KG1 (cell line): ENCODE results near the gene SPTLC2.
"Not testable (repeated sequence)": the region's sequence is repeated elsewhere in the genome, so short reads cannot be mapped to it uniquely, and the experiment has no call there.

Experiments
- DNase-seq: peaks from one replicate; lab custom pipeline; 2025; lab: John Stamatoyannopoulos, UW

The SPTLC2 gene

GRCh38 chr14:77588411-77589025 is 27.9 kb downstream of the SPTLC2 start:
- not testable (repeated sequence) for DNase-seq

GRCh38 chr14:77585385-77585784 is 31.1 kb downstream of the SPTLC2 start:
- no peak for DNase-seq

- no peak for DNase-seq
Observed at GRCh38 chr14:77584809-77585208, 31.6 kb downstream of the SPTLC2 start.

GRCh38 chr14:77583657-77584056 is 32.8 kb downstream of the SPTLC2 start:
- no peak for DNase-seq

GRCh38 chr14:77582511-77582910 is 33.9 kb downstream of the SPTLC2 start:
- no peak for DNase-seq

GRCh38 chr14:77580964-77581505 is 35.4 kb downstream of the SPTLC2 start:
- DNase-seq, result peak; percentile 28

- DNase-seq, result no peak
Observed at GRCh38 chr14:77580477-77580876, 36.0 kb downstream of the SPTLC2 start.

- DNase-seq, result no peak
Observed at GRCh38 chr14:77579780-77580179, 36.7 kb downstream of the SPTLC2 start.

- DNase-seq, result no peak
Observed at GRCh38 chr14:77579065-77579464, 37.4 kb downstream of the SPTLC2 start.

- DNase-seq, result no peak
Observed at GRCh38 chr14:77574446-77575115, 41.9 kb downstream of the SPTLC2 start.

GRCh38 chr14:77573964-77574363 is 42.5 kb downstream of the SPTLC2 start:
- no peak for DNase-seq

- DNase-seq, result no peak
Observed at GRCh38 chr14:77570706-77571268, 45.6 kb downstream of the SPTLC2 start.

- no peak for DNase-seq
Observed at GRCh38 chr14:77565994-77566305, 50.5 kb downstream of the SPTLC2 start.

- DNase-seq, result no peak
Observed at GRCh38 chr14:77565289-77565993, 51.0 kb downstream of the SPTLC2 start.

- DNase-seq, result no peak
Observed at GRCh38 chr14:77562681-77563080, 53.8 kb downstream of the SPTLC2 start.

- no peak for DNase-seq
Observed at GRCh38 chr14:77561881-77562280, 54.6 kb downstream of the SPTLC2 start.

GRCh38 chr14:77559381-77559780 is 57.1 kb downstream of the SPTLC2 start:
- no peak for DNase-seq

- no peak for DNase-seq
Observed at GRCh38 chr14:77557391-77557790, 59.0 kb downstream of the SPTLC2 start.

- DNase-seq, result peak; percentile 82
Observed at GRCh38 chr14:77556946-77557345, 59.5 kb downstream of the SPTLC2 start.

GRCh38 chr14:77554816-77555599 is 61.4 kb downstream of the SPTLC2 start:
- DNase-seq, result no peak

GRCh38 chr14:77554207-77554606 is 62.2 kb downstream of the SPTLC2 start:
- no peak for DNase-seq

- DNase-seq, result no peak
Observed at GRCh38 chr14:77549451-77549850, 67.0 kb downstream of the SPTLC2 start.
